Measurements from ENCODE around the gene TTC19. TPM values are rescaled to one million over a fixed set of nuclear protein-coding genes. Genes with fewer than 3 reads are reported as not detected.

Gene TTC19
- total RNA-seq, 2 experiments from 2014 or later, result 57.8 to 66.7 TPM

GRCh38 chr17:16003841-16004240, 4.2 kb downstream of the TTC19 start:
- no peak overlapping the region for H3K4me3 ChIP-seq (ENCODE audit: low read length)
- ChIA-PET POLR2A (interaction anchor here (0.8 kb wide), 1 partner anchor 58 kb away, joined by 3 read pairs; no protein-coding TSS in a partner anchor), CTCF (no interaction called here)
- DNase-seq, result no peak
- no peak for TF ChIP-seq CTCF (IDR thresholded peaks at IDR 0.05)
- H3K27ac Mint-ChIP-seq, result no peak overlapping the region
- no peak overlapping the region for H3K4me3 Mint-ChIP-seq
- no peaks in the 10 kb centered on the region for H3K27me3 Mint-ChIP-seq
- no peaks in the 10 kb centered on the region for H3K9me3 Mint-ChIP-seq
- H3K4me1 Mint-ChIP-seq (ENCODE audit: low read depth), result peaks cover 46% of the 10 kb centered on the region
- H3K27me3 ChIP-seq (ENCODE audit: control insufficient read depth in 1 of 2, insufficient read depth in 2 of 2, low read length in 2 of 2), result no peaks in the 10 kb centered on the region
- no peaks in the 10 kb centered on the region for H3K9me3 ChIP-seq (ENCODE audit: control insufficient read depth in 1 of 2, insufficient read depth in 1 of 2, low read length in 2 of 2)
- peaks cover 73% of the 10 kb centered on the region for H3K36me3 ChIP-seq (ENCODE audit: insufficient read depth, low read length)
- peaks cover 88% of the 10 kb centered on the region for H3K36me3 Mint-ChIP-seq (ENCODE audit: low read depth)
- intact Hi-C loops (cut with DNase I, micrococcal nuclease), result no loop called here
- peaks cover 22% of the 10 kb centered on the region for H3K4me1 ChIP-seq (ENCODE audit: insufficient read depth, low read length)
- no peak overlapping the region for H3K27ac ChIP-seq (ENCODE audit: low read depth in 1 of 2, low read length in 2 of 2)
- no peak for ATAC-seq (ENCODE audit: poor library complexity)

GRCh38 chr17:16005636-16006035, 6.0 kb downstream of the TTC19 start:
- Mint-ChIP-seq H3K9me3 (no peaks in the 10 kb centered on the region), H3K4me1 (ENCODE audit: low read depth) (peaks cover 43% of the 10 kb centered on the region), H3K36me3 (ENCODE audit: low read depth) (peaks cover 92% of the 10 kb centered on the region), H3K27me3 (no peaks in the 10 kb centered on the region), H3K4me3 (no peak overlapping the region), H3K27ac (no peak overlapping the region)
- no peak for ATAC-seq (ENCODE audit: poor library complexity)
- Histone ChIP-seq H3K4me1 (ENCODE audit: insufficient read depth, low read length) (peaks cover 12% of the 10 kb centered on the region), H3K36me3 (ENCODE audit: insufficient read depth, low read length) (peaks cover 80% of the 10 kb centered on the region), H3K4me3 (ENCODE audit: low read length) (no peak overlapping the region), H3K27ac (ENCODE audit: low read depth in 1 of 2, low read length in 2 of 2) (no peak overlapping the region), H3K27me3 (ENCODE audit: control insufficient read depth in 1 of 2, insufficient read depth in 2 of 2, low read length in 2 of 2) (no peaks in the 10 kb centered on the region), H3K9me3 (ENCODE audit: control insufficient read depth in 1 of 2, insufficient read depth in 1 of 2, low read length in 2 of 2) (no peaks in the 10 kb centered on the region)
- CTCF ChIA-PET, result no interaction called here
- TF ChIP-seq CTCF (IDR thresholded peaks at IDR 0.05), result no peak
- no peak for DNase-seq
- intact Hi-C loops (cut with DNase I, micrococcal nuclease), result no loop called here
- POLR2A ChIA-PET, result no interaction called here

GRCh38 chr17:16007439-16007838, 7.8 kb downstream of the TTC19 start:
- H3K27me3 ChIP-seq (ENCODE audit: control insufficient read depth in 1 of 2, insufficient read depth in 2 of 2, low read length in 2 of 2), result no peaks in the 10 kb centered on the region
- Mint-ChIP-seq H3K27ac (no peak overlapping the region), H3K36me3 (ENCODE audit: low read depth) (peaks cover 92% of the 10 kb centered on the region), H3K9me3 (no peaks in the 10 kb centered on the region), H3K4me1 (ENCODE audit: low read depth) (peaks cover 33% of the 10 kb centered on the region), H3K27me3 (no peaks in the 10 kb centered on the region), H3K4me3 (no peak overlapping the region)
- ATAC-seq (ENCODE audit: poor library complexity) (no peak), DNase-seq (no peak)
- H3K9me3 ChIP-seq (ENCODE audit: control insufficient read depth in 1 of 2, insufficient read depth in 1 of 2, low read length in 2 of 2), result no peaks in the 10 kb centered on the region
- H3K4me1 ChIP-seq (ENCODE audit: insufficient read depth, low read length), result no peaks in the 10 kb centered on the region
- intact Hi-C loops (cut with DNase I, micrococcal nuclease), result no loop called here
- no peak overlapping the region for H3K4me3 ChIP-seq (ENCODE audit: low read length)
- no peak for TF ChIP-seq CTCF (IDR thresholded peaks at IDR 0.05)
- H3K27ac ChIP-seq (ENCODE audit: low read depth in 1 of 2, low read length in 2 of 2), result no peak overlapping the region
- peaks cover 68% of the 10 kb centered on the region for H3K36me3 ChIP-seq (ENCODE audit: insufficient read depth, low read length)
- ChIA-PET CTCF (no interaction called here), POLR2A (no interaction called here)

All from CD4-positive, alpha-beta T cell (primary cell).